Esophagus muscularis mucosa (tissue), 4 donors: ENCODE measurements around the gene SLX4IP. TPM values are rescaled to one million over a fixed set of nuclear protein-coding genes. Genes with fewer than 3 reads are reported as not detected.
A peak's percentile ranks its signal among the peaks of the same experiment; 100 is the strongest.

ENCODE experiments used
- DNase-seq: peaks from one replicate; pipeline ENCODE4 v3.0.0-alpha.2; 2017; ENCODE audit errors: extremely low spot score
- H3K27ac ChIP-seq, 4 donors: fragments of 200-600 bp; sonication (generic); replicated peaks in 1 of 4; 1 replicate in 3 of 4; 2 replicates in 1 of 4; pipeline ENCODE4 v1.5.1; 2016 to 2019; ENCODE audit warnings: mild to moderate bottlenecking in 1 of 4
- H3K27me3 ChIP-seq, 4 donors: fragments of 200-600 bp; sonication (generic); one replicate each; pipeline versions ENCODE4 v1.5.1 to v1.6.0; 2016 to 2019
- H3K36me3 ChIP-seq, 4 donors: fragments of 200-600 bp; sonication (generic); one replicate each; pipeline ENCODE4 v1.5.1; 2016 to 2019
- H3K4me1 ChIP-seq, 4 donors: fragments of 200-600 bp; sonication (generic); one replicate each; pipeline ENCODE4 v1.5.1; 2016 to 2019
- H3K4me3 ChIP-seq, 4 donors: fragments of 200-600 bp; sonication (generic); 1 replicate in 2 of 4; 2 replicates in 2 of 4; pipeline ENCODE4 v1.5.1; 2016 to 2019; ENCODE audit warnings: mild to moderate bottlenecking in 4 of 4, moderate library complexity in 1 of 4
- H3K9me3 ChIP-seq, 4 donors: fragments of 200-600 bp; sonication (generic); 1 replicate in 3 of 4; 2 replicates in 1 of 4; pipeline ENCODE4 v1.5.1; 2016 to 2019
- CTCF ChIP-seq, 3 experiments: fragments of 200-600 bp in 2 of 3; fragments of 450-650 bp in 1 of 3; sonication (generic) in 2 of 3; IDR thresholded peaks; one replicate each; pipeline ENCODE4 v1.5.1; 2017 to 2019; ENCODE audit warnings: antibody characterized with exemption in 3 of 3, mild to moderate bottlenecking in 2 of 3, moderate library complexity in 1 of 3
- EP300 ChIP-seq: sonication (generic); formaldehyde crosslinking; IDR thresholded peaks from one replicate; pipeline ENCODE4 v1.6.1; 2017; ENCODE audit warnings: antibody characterized with exemption
- POLR2A ChIP-seq: fragments of 450-650 bp; IDR thresholded peaks from one replicate; pipeline ENCODE4 v1.6.1; 2017; ENCODE audit warnings: antibody characterized with exemption, moderate library complexity, mild to moderate bottlenecking, low read depth
- POLR2AphosphoS5 ChIP-seq, 2 donors: sonication (generic); formaldehyde crosslinking; IDR thresholded peaks; one replicate each; pipeline ENCODE4 v1.6.1; 2017; ENCODE audit warnings: antibody characterized with exemption in 2 of 2
- WGBS: methylation state at CpG from one replicate; pipeline ENCODE4 v1.1.5; 2018; 5-methylcytosine and 5-hydroxymethylcytosine counted together
- intact Hi-C: fragments of 100-400 bp; cut with DNase I; formaldehyde crosslinking; loops from one replicate; pipeline ENCODE4 v1.15.1; 2023
- total RNA-seq, 4 donors: library from RNA; depleted of rRNA; stranded (reverse); fragments of >200 nt; gene quantifications; one replicate each; pipeline versions ENCODE4 v1.1.0 to v1.2.1, GENCODE V29; 2016

SLX4IP gene
- total RNA-seq, 4 donors from 2014 or later = 1.2 to 2.1 (median 1.5) TPM

- H3K9me3 ChIP-seq = no peaks in the 10 kb centered on the region
- no peaks in the 10 kb centered on the region for H3K36me3 ChIP-seq
- no peaks in the 10 kb centered on the region for H3K27me3 ChIP-seq
- WGBS = 73% methylated on average over 7 of the region's 8 CpGs
- peaks cover 0 to 26% (median 21%) of the 10 kb centered on the region in 4 donors for H3K4me1 ChIP-seq
- H3K27ac ChIP-seq = peak overlapping the region; percentile 55 to 69 (median 64)
- DNase-seq = no peak
- H3K4me3 ChIP-seq = no peak overlapping the region
- intact Hi-C loops = loop anchor here (5.0 kb wide), 1 partner anchor 68 kb away; the partner anchor contains the start of gene JAG1
- no peak for TF ChIP-seq CTCF (IDR thresholded peaks at IDR 0.05)
- peak; percentile 61 to 78 for TF ChIP-seq POLR2AphosphoS5 (IDR thresholded peaks at IDR 0.05)
Observed at GRCh38 chr20:10603971-10604864, 169.1 kb downstream of the SLX4IP start.

- H3K36me3 ChIP-seq = no peaks in the 10 kb centered on the region
- WGBS = 77% methylated on average over 2 of the region's 2 CpGs
- TF ChIP-seq POLR2A (no peak), CTCF (IDR thresholded peaks at IDR 0.05) (no peak), POLR2AphosphoS5 (IDR thresholded peaks at IDR 0.05) (no peak), EP300 (no peak)
- H3K9me3 ChIP-seq = no peaks in the 10 kb centered on the region
- intact Hi-C loops = loop anchor here (5.0 kb wide), 1 partner anchor 67 kb away; the partner anchor contains the start of gene JAG1
- H3K27ac ChIP-seq = peak overlapping the region; percentile 49 to 68 (median 58)
- H3K4me3 ChIP-seq = no peak overlapping the region
- no peak for DNase-seq
- no peaks in the 10 kb centered on the region for H3K27me3 ChIP-seq
- peaks cover 0 to 26% (median 21%) of the 10 kb centered on the region in 4 donors for H3K4me1 ChIP-seq
Observed at GRCh38 chr20:10604865-10605440, 169.8 kb downstream of the SLX4IP start.

- WGBS = 79% methylated on average over 3 of the region's 3 CpGs
- Histone ChIP-seq H3K36me3 (no peaks in the 10 kb centered on the region), H3K4me1 (peaks cover 0 to 26% (median 23%) of the 10 kb centered on the region in 4 donors), H3K4me3 (no peak overlapping the region), H3K9me3 (no peaks in the 10 kb centered on the region), H3K27ac (peak overlapping the region; percentile 49 to 68 (median 58)), H3K27me3 (no peaks in the 10 kb centered on the region)
- intact Hi-C loops = no loop called here
- no peak for TF ChIP-seq CTCF (IDR thresholded peaks at IDR 0.05)
- TF ChIP-seq POLR2A = no peak
- TF ChIP-seq POLR2AphosphoS5 (IDR thresholded peaks at IDR 0.05) = no peak
- no peak for TF ChIP-seq EP300
- no peak for DNase-seq
Observed at GRCh38 chr20:10605547-10606195, 170.6 kb downstream of the SLX4IP start.

GRCh38 chr20:10609276-10609675 is 174.2 kb downstream of the SLX4IP start:
- Histone ChIP-seq H3K9me3 (no peaks in the 10 kb centered on the region), H3K27me3 (no peaks in the 10 kb centered on the region), H3K4me3 (no peak overlapping the region), H3K27ac (peak overlapping the region; percentile 64 to 73 (median 68)), H3K4me1 (peaks cover 0 to 20% (median 16%) of the 10 kb centered on the region in 4 donors), H3K36me3 (no peaks in the 10 kb centered on the region)
- intact Hi-C loops = no loop called here
- 75% methylated on average over 2 of the region's 2 CpGs for WGBS
- no peak for DNase-seq
- TF ChIP-seq POLR2A (no peak), POLR2AphosphoS5 (IDR thresholded peaks at IDR 0.05) (peak in 1 of 2 donors; percentile 17)

- no peak for TF ChIP-seq EP300
- TF ChIP-seq POLR2AphosphoS5 (IDR thresholded peaks at IDR 0.05) = no peak
- TF ChIP-seq POLR2A = no peak
- no peak for TF ChIP-seq CTCF (IDR thresholded peaks at IDR 0.05)
- Histone ChIP-seq H3K9me3 (no peaks in the 10 kb centered on the region), H3K4me1 (peaks cover 0 to 16% (median 12%) of the 10 kb centered on the region in 4 donors), H3K36me3 (no peaks in the 10 kb centered on the region), H3K4me3 (no peak overlapping the region), H3K27me3 (no peaks in the 10 kb centered on the region), H3K27ac (peak overlapping the region; percentile 64 to 73 (median 68))
- DNase-seq = no peak
- intact Hi-C loops = no loop called here
Observed at GRCh38 chr20:10609770-10610169, 174.7 kb downstream of the SLX4IP start.
